ENCODE data around the gene EWSR1.

EWSR1 gene

GRCh38 chr22:29251265-29251664 lies 16.8 kb upstream of the EWSR1 start:
- DNase-seq: no peak

- no peak for DNase-seq
These were observed 15.8 kb upstream of the EWSR1 start for GRCh38 chr22:29251981-29252911.

- DNase-seq: no peak
These were observed 14.3 kb upstream of the EWSR1 start for GRCh38 chr22:29253561-29254285.

GRCh38 chr22:29254286-29254660 lies 13.8 kb upstream of the EWSR1 start:
- DNase-seq: no peak

GRCh38 chr22:29255064-29255621 lies 12.9 kb upstream of the EWSR1 start:
- DNase-seq: no peak

GRCh38 chr22:29256606-29257325 lies 11.3 kb upstream of the EWSR1 start:
- DNase-seq: no peak

GRCh38 chr22:29257751-29258181 lies 10.3 kb upstream of the EWSR1 start:
- no peak for DNase-seq

- no peak for DNase-seq
These were observed 9.4 kb upstream of the EWSR1 start for GRCh38 chr22:29258407-29259252.

- DNase-seq: no peak
These were observed 8.7 kb upstream of the EWSR1 start for GRCh38 chr22:29259253-29259899.

GRCh38 chr22:29260031-29260560 lies 8.0 kb upstream of the EWSR1 start:
- no peak for DNase-seq

- DNase-seq: no peak
These were observed 7.3 kb upstream of the EWSR1 start for GRCh38 chr22:29260601-29261315.

- DNase-seq: no peak
These were observed 4.2 kb upstream of the EWSR1 start for GRCh38 chr22:29263791-29264276.

GRCh38 chr22:29265305-29265704 lies 2.8 kb upstream of the EWSR1 start:
- no peak for DNase-seq

- DNase-seq: no peak
These were observed 2.1 kb upstream of the EWSR1 start for GRCh38 chr22:29265929-29266328.

GRCh38 chr22:29266564-29267461 lies 1.3 kb upstream of the EWSR1 start:
- DNase-seq: peak; percentile 39

GRCh38 chr22:29267462-29267857 lies 608 bp upstream of the EWSR1 start:
- no peak for DNase-seq

- DNase-seq: peak; percentile 68
These were observed 602 bp downstream of the EWSR1 start for GRCh38 chr22:29268511-29269229.

GRCh38 chr22:29269230-29269604 lies 1.1 kb downstream of the EWSR1 start:
- no peak for DNase-seq
